Measurements from ENCODE around the gene ZNF697. TPM values are rescaled to one million over a fixed set of nuclear protein-coding genes. Genes with fewer than 3 reads are reported as not detected.
"Not testable (repeated sequence)": the region's sequence is repeated elsewhere in the genome, so short reads cannot be mapped to it uniquely, and the experiment has no call there.

Gene ZNF697
- total and polyA plus RNA-seq, 2 of the 4 experiments (the other 2 are of a cell fraction), result 6.2 to 10.2 TPM

- H3K14ac ChIP-seq (replicated peaks; ENCODE audit: low read depth, low read length); POLR2A ChIA-PET (ENCODE audit: unreplicated experiment); H2AK9ac ChIP-seq (replicated peaks; ENCODE audit: low read depth, low read length, poor library complexity); dilution Hi-C loops (cut with HindIII; ENCODE audit: low sequenced_read_pairs, unreplicated experiment); H4K5ac ChIP-seq (ENCODE audit: low read depth, low read length); H3K36me3 ChIP-seq (ENCODE audit: control insufficient read depth, insufficient read depth, low read length); H2BK15ac ChIP-seq (ENCODE audit: low read depth, low read length); H2BK20ac ChIP-seq (ENCODE audit: low read depth, low read length); H3K4me1 ChIP-seq (ENCODE audit: control insufficient read depth, insufficient read depth, low read length); H3K9me1 ChIP-seq (ENCODE audit: insufficient read depth, low read length); H3K79me1 ChIP-seq (ENCODE audit: low read depth in 1 of 2, low read length in 2 of 2); H3K9me3 ChIP-seq (ENCODE audit: control insufficient read depth, insufficient read depth, low read length); H4K8ac ChIP-seq (ENCODE audit: low read depth in 2 of 2, low read length in 2 of 2); intact Hi-C loops (cut with micrococcal nuclease); in situ Hi-C loops (cut with MboI; ENCODE audit: low sequenced_read_pairs); H4K20me1 ChIP-seq (ENCODE audit: insufficient read depth, low read length); H3K27ac ChIP-seq (ENCODE audit: insufficient read depth, low read length); BruUV-seq (replicated peaks); H2BK5ac ChIP-seq (ENCODE audit: low read depth, low read length, poor library complexity, severe bottlenecking); H3K56ac ChIP-seq (ENCODE audit: extremely low read depth, insufficient read depth, low read length); H2BK120ac ChIP-seq (ENCODE audit: low read depth, low read length); H2AK5ac ChIP-seq (ENCODE audit: low read depth, low read length); H3K23ac ChIP-seq (ENCODE audit: low read depth, low read length); CTCF ChIA-PET; H2AFZ ChIP-seq (replicated peaks; ENCODE audit: low read length, poor library complexity); H3K4ac ChIP-seq (ENCODE audit: low read depth, low read length); H3K4me3 ChIP-seq (ENCODE audit: insufficient read depth, low read depth, low read length); ATAC-seq (ENCODE audit: low read depth); H3K9ac ChIP-seq (ENCODE audit: low read depth, low read length); H4K91ac ChIP-seq (ENCODE audit: insufficient read depth, low read depth, low read length); DNase-seq; H3K18ac ChIP-seq (ENCODE audit: low read depth, low read length); H3K4me2 ChIP-seq (ENCODE audit: low read depth, low read length): not testable (repeated sequence)
- peaks cover 11% of the 10 kb centered on the region for H3K27me3 ChIP-seq (ENCODE audit: control insufficient read depth, insufficient read depth, low read length)
- 51% methylated on average over 2 of the region's 2 CpGs; no CpG with 5 or more reads in 1 of the 2 experiments for WGBS, 2 experiments (ENCODE audit: extremely low coverage in 2 of 2, insufficient read length in 1 of 2)
Observed at GRCh38 chr1:119585801-119586200, 62.3 kb downstream of the ZNF697 start.

Measured in IMR-90 (cell line).